OCI-M1 (cell line): ENCODE data around the gene ASAP2.
A peak's percentile ranks its signal among the peaks of the same experiment; 100 is the strongest.

ENCODE experiments used
- DNase-seq: peaks from one replicate; lab custom pipeline; 2025; lab: John Stamatoyannopoulos, UW

Gene ASAP2

DNA sequence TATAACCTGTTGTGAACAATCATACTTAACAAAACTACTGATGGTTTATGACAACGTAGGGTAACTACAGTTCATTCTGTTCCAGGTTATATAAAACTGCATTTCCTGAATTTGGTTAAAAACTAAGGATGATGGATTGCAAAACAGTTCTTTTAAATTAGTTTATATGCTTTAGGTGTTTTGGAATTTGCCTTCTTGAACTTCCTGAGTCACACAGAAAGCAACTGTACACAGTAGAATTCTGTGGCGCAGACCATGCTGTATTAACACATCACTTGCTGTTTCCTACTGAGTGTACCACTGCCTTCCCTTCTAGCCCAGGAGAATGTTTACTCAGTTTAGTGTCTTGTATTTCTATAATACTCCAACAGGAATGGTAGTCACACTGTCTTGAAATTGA, 197.3 kb downstream of the ASAP2 start:
- DNase-seq: no peak

GRCh38 chr2:9404451-9404850, 197.8 kb downstream of the ASAP2 start:
- no peak for DNase-seq

- DNase-seq: no peak
Observed at GRCh38 chr2:9405636-9406035, 199.0 kb downstream of the ASAP2 start.

GRCh38 chr2:9406529-9407362, 200.1 kb downstream of the ASAP2 start:
- no peak for DNase-seq

DNA sequence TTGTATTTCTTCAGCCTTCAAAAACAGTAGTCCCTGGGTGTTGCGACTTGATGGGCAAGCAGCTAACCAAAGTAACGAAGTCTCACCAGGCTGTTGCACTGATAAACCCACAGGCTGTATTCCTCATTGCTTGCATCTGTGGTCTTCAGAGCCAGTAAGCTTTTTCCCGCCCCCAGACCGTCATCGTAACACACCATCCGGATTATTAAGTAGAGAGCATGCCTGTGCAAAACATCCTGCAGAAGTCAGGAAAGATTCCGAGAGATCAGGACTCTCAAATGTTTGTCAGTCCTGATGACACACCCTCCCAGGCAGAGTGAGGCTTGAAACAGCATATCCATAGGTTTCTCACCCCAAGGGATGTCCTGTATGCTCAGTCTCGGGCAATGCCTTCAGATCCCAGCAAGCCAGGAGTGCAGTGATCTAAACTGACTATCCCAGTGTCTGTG, 200.8 kb downstream of the ASAP2 start:
- DNase-seq: no peak

DNA sequence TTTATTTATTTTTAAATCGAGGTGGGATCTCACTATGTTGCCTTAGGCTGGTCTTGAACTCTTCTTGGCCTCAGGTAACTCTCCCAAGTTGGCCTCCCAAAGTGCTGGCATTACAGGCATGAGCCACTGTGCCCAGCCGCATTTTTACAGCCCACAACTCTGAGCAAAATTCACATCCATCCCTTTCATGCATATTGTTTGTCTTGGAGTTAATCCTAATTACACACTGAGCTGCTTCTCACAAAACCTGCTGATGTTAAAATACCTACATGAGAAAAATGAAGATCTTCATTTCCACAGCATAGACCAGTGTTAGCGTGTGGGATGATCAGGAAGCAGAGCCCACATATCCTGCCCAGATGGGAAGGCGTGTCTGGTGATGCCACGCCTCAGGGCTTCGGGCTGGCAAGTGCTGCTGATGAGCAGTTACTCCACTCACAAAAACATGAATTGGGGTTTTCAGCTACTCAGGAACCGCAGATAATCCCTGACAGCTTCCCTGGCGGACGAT, 202.1 kb downstream of the ASAP2 start:
- no peak for DNase-seq

- no peak for DNase-seq
Observed at GRCh38 chr2:9410108-9410507, 203.5 kb downstream of the ASAP2 start.

GRCh38 chr2:9412781-9413180, 206.2 kb downstream of the ASAP2 start:
- no peak for DNase-seq

- no peak for DNase-seq
Observed at GRCh38 chr2:9415516-9416169, 209.0 kb downstream of the ASAP2 start.

- DNase-seq: no peak
Observed at GRCh38 chr2:9416267-9416961, 209.8 kb downstream of the ASAP2 start.

GRCh38 chr2:9416962-9417316, 210.3 kb downstream of the ASAP2 start:
- no peak for DNase-seq

DNA sequence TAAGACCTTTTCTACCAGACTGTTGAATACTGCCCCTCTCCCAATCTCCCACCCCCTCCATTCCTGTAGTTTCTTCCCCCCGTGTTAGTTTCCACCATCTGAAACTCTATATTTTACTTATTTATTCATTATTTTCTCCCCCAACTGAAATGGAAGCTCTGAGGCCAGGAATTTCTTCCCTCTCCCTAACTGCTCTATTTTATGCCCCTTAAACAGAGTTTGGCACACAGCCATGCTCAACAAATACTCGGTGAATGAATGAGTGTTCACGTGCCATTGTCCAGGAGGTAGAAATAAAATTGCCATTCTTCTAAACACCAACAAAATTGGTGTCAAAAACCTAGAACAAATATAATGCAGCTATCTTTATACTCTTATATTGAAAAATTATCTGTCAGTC, 211.1 kb downstream of the ASAP2 start:
- DNase-seq: no peak

- no peak for DNase-seq
Observed at GRCh38 chr2:9418746-9419145, 212.1 kb downstream of the ASAP2 start.

DNA sequence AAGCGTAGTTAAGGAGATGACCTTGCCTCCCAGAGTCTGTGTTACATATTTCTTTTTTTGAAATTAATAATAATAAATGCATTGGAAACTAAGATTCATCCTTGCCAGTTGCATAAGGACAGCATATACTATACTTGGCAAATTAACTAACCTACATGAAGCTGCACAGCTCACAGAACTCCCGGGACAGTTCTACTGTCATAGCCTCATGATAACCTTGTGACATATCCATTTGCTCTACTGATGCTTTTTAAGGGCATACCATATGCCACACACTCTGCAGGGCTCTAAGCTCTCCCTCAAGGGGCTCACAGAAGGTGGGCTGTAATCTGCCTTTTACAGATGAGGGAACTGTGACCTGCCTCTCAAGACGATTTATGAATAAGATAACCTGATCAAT, 212.9 kb downstream of the ASAP2 start:
- DNase-seq: no peak

- no peak for DNase-seq
Observed at GRCh38 chr2:9420495-9420894, 213.9 kb downstream of the ASAP2 start.

- DNase-seq: peak; percentile 63
Observed at GRCh38 chr2:9422321-9423099, 215.9 kb downstream of the ASAP2 start.

- DNase-seq: peak; percentile 99
Observed at GRCh38 chr2:9423100-9423921, 216.7 kb downstream of the ASAP2 start, which contains the start of the genes CPSF3 and ITGB1BP1. CPSF3 (plus strand) TSS chr2:9423654; CDS start chr2:9423774, 120 bp downstream. ITGB1BP1 (minus strand) TSS chr2:9423528; CDS start chr2:9418697, 4,831 bp downstream.

- peak; percentile 46 for DNase-seq
Observed at GRCh38 chr2:9423922-9424272, 217.3 kb downstream of the ASAP2 start.

DNA sequence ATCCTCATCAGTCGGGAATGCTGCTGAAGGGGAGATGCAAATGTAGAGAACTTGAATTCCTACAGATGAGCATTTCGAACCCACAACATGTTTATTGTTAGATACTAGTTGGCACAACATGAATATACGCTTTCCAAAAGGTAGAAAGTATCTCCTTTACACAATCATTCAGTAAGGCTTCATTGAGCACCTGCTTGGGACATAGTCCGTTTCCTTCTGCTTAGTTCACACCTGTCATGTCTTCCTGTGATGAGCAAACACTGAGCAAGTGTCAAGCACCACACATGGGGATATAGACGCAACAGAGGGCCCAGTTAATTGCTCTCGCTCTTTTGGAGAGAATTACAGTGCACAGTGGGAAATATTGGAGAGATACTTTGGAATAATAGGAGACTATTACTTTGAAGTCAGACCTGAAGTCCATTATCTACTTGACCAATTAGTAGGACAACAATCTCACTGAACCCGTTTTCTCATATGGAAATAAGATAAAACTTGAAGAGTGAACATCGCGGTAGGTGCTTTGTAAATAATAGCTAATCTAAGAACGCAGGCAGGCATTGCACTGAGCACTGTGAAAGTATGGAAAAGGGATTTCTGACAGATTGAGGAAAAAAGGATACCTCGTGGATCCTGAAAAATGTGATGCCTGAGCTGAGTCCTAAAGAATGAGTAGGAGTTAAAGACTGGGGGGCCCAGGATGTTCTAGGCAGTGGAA, 218.0 kb downstream of the ASAP2 start:
- DNase-seq: no peak

GRCh38 chr2:9428965-9429577, 222.5 kb downstream of the ASAP2 start:
- DNase-seq: no peak
